NCI-H524 treated with DMSO at 0.1 percent for 48 hours (cell line): ENCODE data around the gene TLCD3B.

Experiments used
- DNase-seq: peaks from one replicate; lab custom pipeline; 2025; lab: John Stamatoyannopoulos, UW

TLCD3B gene

DNA sequence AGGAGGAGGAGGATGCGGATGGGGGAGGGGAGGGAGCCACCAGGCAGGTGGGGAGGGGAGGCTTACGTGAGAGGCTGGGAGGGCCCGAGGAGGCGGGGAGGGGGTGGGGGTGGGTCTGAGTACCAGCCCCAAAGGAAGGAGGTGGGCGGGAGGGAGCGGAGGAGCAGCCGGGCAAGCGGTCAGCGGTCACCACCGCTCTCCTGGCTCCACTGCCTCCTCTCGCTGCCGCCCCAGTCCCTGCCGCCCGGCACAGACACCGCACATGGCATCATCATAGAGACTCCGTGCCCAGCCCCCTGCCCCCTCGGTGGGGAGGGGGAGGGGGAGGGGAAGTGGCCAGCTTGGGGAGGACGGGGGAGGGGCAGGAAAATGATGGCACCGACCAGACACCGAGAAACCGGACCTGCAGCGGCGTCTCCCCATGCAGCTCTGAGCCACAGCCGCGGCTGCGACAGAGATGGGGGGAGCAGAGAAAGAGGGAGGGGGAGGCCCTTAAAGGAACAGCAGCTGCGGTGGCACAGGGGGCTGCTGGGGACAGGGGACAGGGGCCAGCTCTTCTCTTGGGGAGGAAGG is at the start of gene TLCD3B:
TSS of gene TLCD3B (minus strand) at position 431 of the 573 bp plus-strand sequence. CDS start 744 bp downstream, outside the sequence.
- DNase-seq, result no peak

- no peak for DNase-seq
These were observed 48.4 kb upstream of the TLCD3B start for GRCh38 chr16:30079480-30079879.

GRCh38 chr16:30078744-30079143 is 47.7 kb upstream of the TLCD3B start:
- DNase-seq, result no peak

GRCh38 chr16:30077656-30078055 is 46.6 kb upstream of the TLCD3B start:
- DNase-seq, result no peak

- DNase-seq, result no peak
These were observed 45.3 kb upstream of the TLCD3B start for GRCh38 chr16:30076276-30076791.

DNA sequence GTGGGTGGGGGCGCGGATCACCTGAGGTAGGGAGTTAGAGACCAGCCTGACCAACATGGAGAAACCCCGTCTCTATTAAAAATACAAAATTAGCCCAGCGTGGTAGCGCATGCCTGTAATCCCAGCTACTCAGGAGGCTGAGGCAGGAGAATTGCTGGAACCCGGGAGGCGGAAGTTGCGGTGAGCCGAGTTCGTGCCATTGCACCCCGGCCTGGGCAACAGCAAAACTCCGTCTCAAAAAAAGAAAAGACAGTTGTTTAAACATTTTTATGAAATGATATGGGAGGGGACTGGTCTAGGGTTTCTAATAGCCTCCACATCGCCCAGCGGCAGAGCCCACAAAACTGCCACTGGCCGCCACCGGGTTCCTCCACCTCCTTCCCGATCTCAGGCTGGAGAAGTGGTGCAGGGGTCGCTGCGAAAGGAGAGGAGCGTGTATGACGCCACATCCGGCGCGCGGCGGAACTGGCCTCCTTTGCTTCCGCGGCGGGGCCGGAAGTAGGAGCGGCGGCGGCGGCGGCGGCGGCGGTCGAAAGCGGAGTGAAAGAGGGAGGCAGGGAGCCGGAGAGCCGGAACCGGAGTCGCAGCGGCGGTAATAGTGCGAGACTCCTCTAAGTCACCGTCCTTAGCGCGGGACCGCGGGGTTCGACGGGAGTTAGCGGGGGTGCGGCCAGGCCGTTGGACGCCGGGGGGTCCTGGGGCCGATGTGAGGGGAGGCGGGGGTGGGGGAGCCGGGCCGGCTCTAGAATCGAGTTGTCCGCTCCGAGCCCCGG is 44.6 kb upstream of the TLCD3B start, which contains the start of gene PPP4C:
TSS of gene PPP4C (plus strand) at position 492 of the 773 bp plus-strand sequence. CDS start 384 bp downstream, outside the sequence.
- peak; percentile 64 for DNase-seq

DNA sequence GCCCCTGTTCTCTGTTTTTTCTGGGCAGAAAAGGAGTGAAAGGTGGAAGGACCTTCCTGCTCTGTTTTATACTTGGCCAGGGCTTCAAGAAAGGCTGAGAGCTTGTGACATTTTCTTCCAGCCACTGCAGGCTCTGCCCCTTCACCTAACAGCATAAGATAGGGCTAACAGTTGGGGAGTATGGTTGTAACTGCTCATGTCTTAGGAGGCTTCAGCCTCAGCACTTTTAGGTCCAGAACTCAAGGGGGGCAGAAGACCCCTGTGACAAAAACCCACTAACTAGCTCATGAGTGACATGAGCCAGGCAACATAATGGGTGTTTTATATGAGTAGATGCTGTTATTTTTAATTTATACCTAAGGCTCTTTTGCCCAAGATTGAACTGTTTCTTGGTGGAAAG is 39.4 kb upstream of the TLCD3B start:
- DNase-seq, result no peak

GRCh38 chr16:30069611-30070462 is 38.8 kb upstream of the TLCD3B start:
- DNase-seq, result no peak

- no peak for DNase-seq
These were observed 37.9 kb upstream of the TLCD3B start for GRCh38 chr16:30068750-30069610.

DNA sequence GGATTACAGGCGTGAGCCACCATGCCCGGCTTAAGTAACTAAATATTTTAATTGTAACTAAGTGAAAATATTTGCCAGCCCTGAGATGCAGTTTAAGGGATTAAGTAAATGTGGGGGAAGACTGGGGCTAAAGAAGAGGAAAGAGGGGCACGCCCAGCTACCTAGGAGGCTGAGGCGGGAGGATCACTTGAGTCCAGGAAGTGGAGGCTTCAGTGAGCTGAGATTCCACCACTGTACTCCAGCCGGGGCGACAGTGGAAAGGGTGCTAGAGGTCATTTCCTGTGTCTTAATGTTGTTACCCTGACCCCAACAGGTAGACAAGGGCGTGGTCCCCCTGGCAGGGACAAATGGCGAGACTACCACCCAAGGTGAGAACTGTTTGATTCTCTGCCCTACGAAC is 37.3 kb upstream of the TLCD3B start:
- no peak for DNase-seq

GRCh38 chr16:30067584-30067916 is 36.5 kb upstream of the TLCD3B start:
- DNase-seq, result no peak

- DNase-seq, result no peak
These were observed 35.9 kb upstream of the TLCD3B start for GRCh38 chr16:30066761-30067583.

- no peak for DNase-seq
These were observed 35.1 kb upstream of the TLCD3B start for GRCh38 chr16:30065943-30066760.

- peak; percentile 88 for DNase-seq
These were observed 34.3 kb upstream of the TLCD3B start, which contains the start of gene ALDOA for GRCh38 chr16:30065102-30065942. ALDOA (plus strand) TSS chr16:30065760; CDS start chr16:30066898, 1,138 bp downstream.

DNA sequence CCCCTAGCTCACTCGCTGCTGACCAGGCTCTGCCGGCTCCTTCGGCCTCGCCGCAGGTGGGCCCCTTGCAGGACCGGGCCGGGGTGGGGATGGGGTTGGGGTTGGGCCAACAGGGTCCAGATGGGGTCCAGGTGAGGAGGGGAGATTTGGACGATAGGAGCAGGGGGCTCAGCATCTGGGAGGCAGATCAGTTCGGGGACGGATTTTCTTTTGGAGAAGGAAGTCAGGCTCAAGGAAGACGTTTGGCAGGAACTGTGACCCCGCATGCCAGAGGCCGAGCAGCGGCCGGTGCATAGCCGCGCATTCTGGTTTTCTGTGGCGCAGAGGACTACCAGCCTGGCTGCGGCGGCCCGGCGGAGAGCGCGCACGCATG is 33.6 kb upstream of the TLCD3B start:
- no peak for DNase-seq

DNA sequence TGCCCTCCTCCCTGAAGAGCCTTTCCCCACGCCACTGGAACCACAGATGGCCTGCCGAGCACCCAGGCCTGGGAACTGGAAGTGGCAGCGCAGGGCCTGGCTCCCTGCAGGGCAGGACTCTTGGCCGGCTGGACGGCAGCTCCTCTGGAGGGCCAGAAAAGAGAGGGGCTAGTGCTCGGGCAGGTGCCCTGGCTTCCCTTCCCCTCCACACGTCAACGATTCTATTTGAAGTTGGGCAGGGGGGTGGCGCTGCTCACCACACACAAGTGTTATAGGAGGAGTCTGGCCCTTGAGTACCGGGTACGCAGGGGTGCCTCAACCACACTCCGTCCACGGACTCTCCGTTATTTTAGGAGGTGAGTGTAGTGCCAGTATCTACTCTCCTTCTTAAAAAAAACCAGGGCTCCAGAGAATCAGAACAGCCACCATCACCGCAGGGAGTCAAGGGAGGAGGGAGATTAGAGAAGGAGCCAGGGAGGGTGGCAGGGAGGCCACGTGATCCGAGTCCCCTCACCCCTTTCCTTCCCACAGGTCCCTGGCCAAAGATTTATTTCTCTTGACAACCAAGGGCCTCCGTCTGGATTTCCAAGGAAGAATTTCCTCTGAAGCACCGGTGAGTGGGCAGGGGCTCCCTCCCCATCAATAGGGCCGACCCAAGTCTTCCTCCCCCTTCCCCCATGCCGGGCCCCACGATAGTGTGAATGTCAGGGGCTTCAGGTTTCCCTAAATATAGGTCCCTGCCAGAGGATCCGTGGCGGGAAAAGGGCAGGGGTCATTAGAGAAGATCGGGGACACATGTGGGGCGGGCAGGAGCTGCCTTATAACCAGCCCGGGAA is 33.0 kb upstream of the TLCD3B start:
- peak; percentile 63 for DNase-seq

DNA sequence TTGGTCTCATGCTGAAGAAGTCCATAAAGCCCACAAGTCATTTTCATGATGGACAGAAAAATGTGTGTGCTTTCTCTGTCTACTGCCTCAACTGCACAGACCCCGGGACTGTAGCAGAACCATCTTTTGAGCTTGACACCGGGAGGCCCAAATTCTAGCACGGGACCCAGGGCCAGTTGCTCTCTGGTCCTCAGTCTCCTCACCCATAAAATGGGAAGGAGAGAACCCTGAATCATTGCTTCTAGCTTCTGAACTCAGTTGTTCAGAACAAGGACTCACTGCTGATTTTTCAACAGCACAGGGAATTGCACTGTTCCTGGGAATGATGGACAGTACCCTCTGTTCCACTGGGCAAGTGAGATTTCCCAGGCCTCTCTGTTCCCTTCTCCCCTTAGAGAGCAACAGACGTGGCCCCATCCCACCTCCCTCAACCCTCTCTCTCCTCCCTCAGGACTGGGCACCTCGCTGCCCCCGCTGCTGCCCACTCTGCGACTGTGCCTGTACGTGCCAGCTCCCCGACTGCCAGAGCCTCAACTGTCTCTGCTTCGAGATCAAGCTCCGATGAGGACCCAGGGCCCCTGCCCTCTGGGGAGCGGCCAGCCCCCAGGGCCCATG is 32.3 kb upstream of the TLCD3B start:
- no peak for DNase-seq
